Right lobe of liver (tissue), 4 donors: ENCODE results near the gene GNG12.

Source experiments
- CTCF ChIP-seq, 4 donors: fragments of 200-600 bp in 3 of 4; fragments of 450-650 bp in 1 of 4; IDR thresholded peaks; one replicate each; pipeline versions ENCODE4 v1.5.1 to v1.8.0; 2016 to 2022; ENCODE audit warnings: antibody characterized with exemption in 4 of 4, mild to moderate bottlenecking in 2 of 4
- POLR2A ChIP-seq: fragments of 450-650 bp; IDR thresholded peaks from one replicate; pipeline ENCODE4 v1.6.1; 2017; ENCODE audit warnings: antibody characterized with exemption, mild to moderate bottlenecking
- donor health status: DM: no; HTN: no; CAD: no.
- donor health status: DM: no; HTN: no; CAD: no.
- donor health status: DM: no; HTN: yes; CAD: no.

- TF ChIP-seq POLR2A (no peak), CTCF (IDR thresholded peaks at IDR 0.05) (no peak)
Measured at GRCh38 chr1:67851800-67852199, 18.5 kb upstream of the GNG12 start.
